Anterior cingulate cortex (tissue), 58 donors: Measurements from ENCODE around the gene PIGR.
"Not testable (repeated sequence)": the region's sequence is repeated elsewhere in the genome, so short reads cannot be mapped to it uniquely, and the experiment has no call there.

Experiments
- DNase-seq, 58 donors: peaks; one replicate each; lab custom pipeline; 2025; lab: John Stamatoyannopoulos, UW

The PIGR gene

GRCh38 chr1:206939131-206939530 is 7.1 kb downstream of the PIGR start:
- DNase-seq, result no peak

- peak in 1 of 58 donors; percentile 15 for DNase-seq
Observed at GRCh38 chr1:206937425-206937824, 8.8 kb downstream of the PIGR start.

GRCh38 chr1:206935491-206936067 is 10.7 kb downstream of the PIGR start:
- DNase-seq, result no peak

- DNase-seq, result peak in 1 of 58 donors; percentile 14
Observed at GRCh38 chr1:206933333-206933945, 12.8 kb downstream of the PIGR start.

GRCh38 chr1:206932177-206932576 is 14.1 kb downstream of the PIGR start:
- no peak for DNase-seq

GRCh38 chr1:206931709-206932108 is 14.6 kb downstream of the PIGR start:
- DNase-seq, result no peak

GRCh38 chr1:206930210-206930798 is 16.0 kb downstream of the PIGR start:
- DNase-seq, result peak in 3 of 58 donors; percentile 7 to 30 (median 17)

- no peak for DNase-seq
Observed at GRCh38 chr1:206929524-206929923, 16.7 kb downstream of the PIGR start.

GRCh38 chr1:206926286-206926685 is 20.0 kb downstream of the PIGR start:
- DNase-seq, result no peak

DNA sequence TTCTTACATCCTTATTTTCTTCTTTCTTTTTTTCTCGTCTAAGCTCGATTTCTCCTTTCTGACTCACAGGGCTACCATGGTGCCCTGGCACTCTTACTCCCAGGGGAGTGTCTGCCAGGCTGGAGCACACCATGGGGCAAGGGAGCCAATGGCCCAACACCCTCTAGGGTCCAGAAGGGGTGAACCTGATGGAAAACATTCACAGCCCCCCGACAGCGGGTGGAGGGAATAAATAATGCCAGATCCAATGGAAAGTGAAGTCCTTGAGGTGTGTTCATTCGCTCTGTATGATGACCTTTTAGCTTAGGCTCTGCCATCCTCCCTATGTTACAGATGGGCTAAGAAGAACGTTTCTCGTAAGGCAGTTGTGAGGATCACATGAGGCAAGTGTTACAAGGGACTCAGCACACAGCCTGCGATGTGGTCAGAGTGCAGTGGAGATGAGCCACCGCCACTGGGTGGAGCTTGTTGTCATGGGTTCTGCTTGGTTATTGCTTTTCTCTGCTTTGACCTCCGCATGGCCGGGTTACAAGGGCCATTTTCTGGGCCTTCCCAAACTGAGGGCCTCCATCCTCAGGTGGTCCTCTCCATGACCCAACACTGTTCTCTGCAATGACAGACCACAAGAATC is 21.0 kb downstream of the PIGR start:
- peak in 4 of 58 donors; percentile 4 to 12 (median 8) for DNase-seq

- DNase-seq, result no peak
Observed at GRCh38 chr1:206924592-206925105, 21.6 kb downstream of the PIGR start.

- not testable (repeated sequence) for DNase-seq
Observed at GRCh38 chr1:206923961-206924557, 22.2 kb downstream of the PIGR start.

DNA sequence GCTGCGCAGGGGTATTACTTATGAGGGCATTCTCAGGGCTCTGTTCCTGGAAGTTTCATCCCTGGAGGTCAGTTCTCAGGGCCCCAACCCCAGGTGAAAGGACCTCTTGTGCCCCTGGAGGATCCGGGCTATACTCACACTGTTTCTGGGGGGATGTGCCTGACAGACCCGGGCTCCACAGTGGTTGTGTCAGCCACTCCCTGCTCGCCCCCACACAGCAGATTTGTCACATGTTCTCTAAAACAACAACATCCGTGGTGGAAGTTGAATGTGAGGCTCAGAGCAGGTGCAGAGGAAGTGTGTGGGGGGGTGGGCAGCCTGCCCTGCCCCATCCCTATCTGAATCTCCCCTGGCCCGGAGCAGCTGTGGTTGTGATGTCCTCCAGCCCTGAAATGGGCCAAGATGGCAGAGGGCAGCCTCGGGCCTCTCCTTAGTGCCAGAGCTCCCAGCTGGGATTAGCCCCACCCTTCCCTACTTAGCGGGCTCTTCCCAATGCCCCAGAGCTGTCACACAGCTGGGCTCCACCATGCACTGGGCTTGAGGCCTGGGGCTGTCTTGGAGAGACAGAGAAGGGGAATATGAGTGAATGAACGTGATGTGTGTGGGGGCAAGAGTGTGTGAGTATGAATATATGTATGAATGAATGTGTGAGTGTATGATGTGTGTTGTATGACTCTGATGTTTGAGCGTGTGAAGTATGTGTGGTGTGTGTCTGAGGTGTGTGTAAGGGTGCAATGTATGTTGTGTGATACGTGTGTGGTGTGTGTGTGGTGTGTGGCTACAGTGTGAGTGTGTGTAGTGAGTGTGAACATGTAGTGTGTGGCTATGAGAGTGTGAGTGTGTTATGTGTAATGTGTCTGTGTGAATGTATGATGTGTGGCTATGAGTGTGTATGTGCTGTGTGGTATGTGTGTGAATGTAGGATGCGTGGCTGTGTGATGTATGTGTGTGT is 23.0 kb downstream of the PIGR start:
- DNase-seq, result no peak

GRCh38 chr1:206922524-206922923 is 23.7 kb downstream of the PIGR start:
- DNase-seq, result no peak

DNA sequence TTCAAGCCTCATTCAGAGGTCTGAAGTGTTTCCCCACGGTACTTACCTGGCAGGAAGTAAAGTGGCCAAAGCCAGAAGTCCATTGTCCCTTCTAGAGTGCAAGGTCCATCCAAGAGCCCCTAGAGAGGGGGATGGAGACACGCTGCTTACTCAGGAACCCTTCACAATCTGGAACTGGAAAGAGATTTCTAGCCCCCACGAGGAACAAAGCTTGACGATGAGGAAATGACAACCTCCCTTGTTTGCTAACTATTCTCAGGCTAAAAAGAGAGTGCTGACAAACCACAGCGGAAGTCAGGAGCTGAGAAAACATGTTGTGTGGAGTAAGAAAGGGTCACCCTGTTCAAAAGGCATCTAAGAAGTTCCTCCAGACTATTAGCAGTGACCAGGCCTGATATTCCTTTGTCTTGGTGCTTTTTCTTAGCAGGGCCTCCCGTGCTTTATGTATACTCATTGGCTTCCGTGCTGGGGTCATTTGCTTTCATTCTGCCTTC is 24.4 kb downstream of the PIGR start, which contains the start of gene FCMR:
TSS of gene FCMR (minus strand) at position 170 of the 494 bp plus-strand sequence. CDS start at position 83, 87 bp downstream.
- DNase-seq, result peak in 14 of 58 donors; percentile 3 to 59 (median 20)

GRCh38 chr1:206918076-206918475 is 28.2 kb downstream of the PIGR start:
- DNase-seq, result no peak

DNA sequence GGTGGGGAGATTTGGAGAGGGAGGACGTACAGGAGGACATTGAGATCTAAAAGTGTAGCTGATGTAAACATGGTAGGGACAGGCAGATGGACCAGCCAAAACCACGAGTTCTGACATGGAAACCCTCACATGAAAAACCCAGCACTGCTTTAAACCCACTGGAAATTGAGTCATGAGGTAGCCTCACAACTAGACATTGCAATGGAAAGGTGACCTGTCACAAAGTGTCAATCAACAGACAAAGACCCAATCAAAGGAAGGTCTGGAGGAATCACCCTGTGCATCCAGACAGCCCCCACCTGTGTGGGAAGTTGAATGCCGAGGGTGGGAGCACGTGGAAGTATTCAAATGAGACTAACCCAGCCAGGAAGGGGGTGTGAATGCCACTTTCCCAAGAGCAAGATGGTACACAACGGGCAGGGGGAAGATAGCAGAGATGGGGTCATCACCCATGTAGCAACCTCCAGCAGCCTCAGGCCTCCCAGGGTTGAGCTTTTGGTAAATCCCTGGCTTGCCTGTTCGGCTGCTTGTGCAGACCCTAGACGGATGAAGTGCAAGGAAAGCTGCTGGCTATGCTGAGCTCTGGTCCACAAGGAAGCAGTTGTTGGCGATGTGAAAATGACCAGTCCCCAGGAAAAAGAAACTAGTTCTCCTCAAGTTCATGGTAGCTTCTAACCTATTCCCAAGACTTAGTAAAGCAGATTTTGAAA is 30.1 kb downstream of the PIGR start:
- no peak for DNase-seq

GRCh38 chr1:206915030-206915735 is 31.1 kb downstream of the PIGR start:
- DNase-seq, result no peak
